Colon (tissue), 2 donors: Measurements from ENCODE around the gene LSM7.
"Not testable (repeated sequence)": the region's sequence is repeated elsewhere in the genome, so short reads cannot be mapped to it uniquely, and the experiment has no call there.

Source experiments
- FAIRE-seq: peaks from 2 replicates; lab custom pipeline; 2012; peaks lifted over from hg19 to GRCh38; lab: Jason Lieb, UNC
- donor health status: control.
- donor health status: control.

LSM7 gene

GRCh38 chr19:2300533-2300932 lies 27.9 kb downstream of the LSM7 start:
- FAIRE-seq: no peak

- FAIRE-seq: no peak
Measured at GRCh38 chr19:2296141-2296540, 32.2 kb downstream of the LSM7 start.

GRCh38 chr19:2294687-2295335 lies 33.6 kb downstream of the LSM7 start:
- FAIRE-seq: no peak

GRCh38 chr19:2291185-2291751 lies 37.1 kb downstream of the LSM7 start:
- no peak for FAIRE-seq

GRCh38 chr19:2290441-2291184 lies 37.8 kb downstream of the LSM7 start:
- no peak for FAIRE-seq

GRCh38 chr19:2289714-2290435 lies 38.5 kb downstream of the LSM7 start:
- no peak for FAIRE-seq

GRCh38 chr19:2288818-2289713 lies 39.3 kb downstream of the LSM7 start:
- no peak for FAIRE-seq

GRCh38 chr19:2288338-2288817 lies 40.0 kb downstream of the LSM7 start:
- no peak for FAIRE-seq

- FAIRE-seq: no peak
Measured at GRCh38 chr19:2287585-2288337, 40.6 kb downstream of the LSM7 start.

GRCh38 chr19:2286402-2287140 lies 41.8 kb downstream of the LSM7 start:
- FAIRE-seq: no peak

GRCh38 chr19:2283835-2284507 lies 44.4 kb downstream of the LSM7 start:
- FAIRE-seq: no peak

- FAIRE-seq: no peak
Measured at GRCh38 chr19:2282862-2283237, 45.5 kb downstream of the LSM7 start.

- no peak for FAIRE-seq
Measured at GRCh38 chr19:2282062-2282861, 46.1 kb downstream of the LSM7 start, which contains the start of gene PEAK3. TSS of gene PEAK3 (minus strand) at chr19:2282175. CDS start at chr19:2280931, 1,244 bp downstream.

- not testable (repeated sequence) for FAIRE-seq
Measured at GRCh38 chr19:2281265-2282061, 46.9 kb downstream of the LSM7 start.

GRCh38 chr19:2280633-2281264 lies 47.6 kb downstream of the LSM7 start:
- no peak for FAIRE-seq

- no peak for FAIRE-seq
Measured at GRCh38 chr19:2278459-2279158, 49.8 kb downstream of the LSM7 start.

GRCh38 chr19:2277138-2277537 lies 51.2 kb downstream of the LSM7 start:
- no peak for FAIRE-seq
